Anterior cingulate cortex (tissue), 58 donors: ENCODE data around the gene TNFRSF6B.

Experiments used
- DNase-seq, 58 donors: peaks; one replicate each; lab custom pipeline; 2025; lab: John Stamatoyannopoulos, UW

Gene TNFRSF6B

GRCh38 chr20:63744574-63745423, 48.3 kb downstream of the TNFRSF6B start:
- DNase-seq, result no peak

- DNase-seq, result no peak
These were observed 49.0 kb downstream of the TNFRSF6B start for GRCh38 chr20:63745424-63745805.

- DNase-seq, result no peak
These were observed 49.7 kb downstream of the TNFRSF6B start for GRCh38 chr20:63745961-63746731.

- DNase-seq, result no peak
These were observed 50.4 kb downstream of the TNFRSF6B start for GRCh38 chr20:63746751-63747315.

- no peak for DNase-seq
These were observed 51.2 kb downstream of the TNFRSF6B start for GRCh38 chr20:63747622-63748069.
